Neural progenitor cell (in vitro differentiated cells): ENCODE results near the gene CORIN.

Experiments used
- CTCF ChIP-seq: fragments of 200-600 bp; sonication (generic); IDR thresholded peaks from 2 replicates; pipeline ENCODE4 v1.5.1; 2017; ENCODE audit warnings: antibody characterized with exemption, mild to moderate bottlenecking
- EZH2 ChIP-seq: fragments of 200-600 bp; sonication (generic); IDR thresholded peaks from 2 replicates; pipeline ENCODE4 v1.6.1; 2017; ENCODE audit warnings: antibody characterized with exemption, mild to moderate bottlenecking, moderate library complexity
- EZH2phosphoT487 ChIP-seq: fragments of 200-600 bp; sonication (generic); IDR thresholded peaks from 2 replicates; pipeline ENCODE4 v1.6.1; 2017; ENCODE audit warnings: antibody characterized with exemption

DNA sequence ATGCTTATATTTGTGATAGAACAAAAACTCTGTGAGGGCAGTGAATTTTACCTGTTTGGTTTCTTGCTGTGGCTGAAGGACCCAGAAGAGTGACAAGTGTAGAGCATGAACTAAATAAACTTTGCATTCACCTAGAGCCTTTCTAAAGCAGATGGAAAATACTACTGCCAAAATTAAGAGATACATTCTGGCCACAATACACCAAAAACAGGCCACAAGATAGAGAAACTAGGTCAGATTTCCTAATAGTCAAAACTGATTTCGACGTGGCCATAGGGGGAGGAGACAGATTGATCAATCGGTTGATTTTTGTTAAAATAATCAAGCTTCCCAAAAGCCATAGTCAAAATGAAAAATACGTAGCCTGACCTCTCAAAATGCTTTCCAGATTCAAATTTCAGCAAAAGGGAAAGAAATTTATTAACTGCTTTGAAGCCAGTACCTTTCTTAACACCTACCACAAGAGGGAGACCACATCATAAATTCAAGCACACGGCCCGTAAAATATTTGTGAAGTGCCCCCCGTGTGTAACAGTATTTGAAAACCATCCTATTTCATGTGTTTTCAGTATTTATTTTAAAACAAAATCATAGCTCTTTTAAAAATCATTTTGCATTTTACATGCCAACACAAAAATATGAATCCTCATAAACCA is 132.4 kb downstream of the CORIN start:
- TF ChIP-seq CTCF (peak; percentile 63), EZH2phosphoT487 (no peak), EZH2 (no peak)
